ENCODE results near the gene LTB4R. TPM values are rescaled to one million over a fixed set of nuclear protein-coding genes. Genes with fewer than 3 reads are reported as not detected.
"Not testable (repeated sequence)": the region's sequence is repeated elsewhere in the genome, so short reads cannot be mapped to it uniquely, and the experiment has no call there.

The LTB4R gene
- polyA plus RNA-seq, 1 experiment: 0.98 TPM

- ChIA-PET CTCF (interaction anchor here (1.6 to 21.9 kb wide), 3 partner anchors 8 to 108 kb away, joined by 19 to 712 read pairs (median 38); partner anchors contain the start of genes CBLN3, CIDEB, KHNYN and LTB4R2), POLR2A (interaction anchor here (1.1 kb wide), 1 partner anchor 113 kb away, joined by 4 read pairs; no protein-coding TSS in a partner anchor)
- H3K9me3 ChIP-seq (ENCODE audit: control insufficient read depth, insufficient read depth, low read length): no peaks in the 10 kb centered on the region; the same call in 1 of the 2 replicates
- H3K27me3 ChIP-seq (ENCODE audit: control insufficient read depth, insufficient read depth, low read length): peaks cover 29% of the 10 kb centered on the region
- TF ChIP-seq CTCF (IDR thresholded peaks at IDR 0.05; ENCODE audit: low read depth, low read length): no peak
- no peak overlapping the region for H3K27ac ChIP-seq (ENCODE audit: low read depth, low read length)
- H3K4me3 ChIP-seq (ENCODE audit: low read depth, low read length): no peak overlapping the region
- DNase-seq (ENCODE audit: low read depth, low spot score): no peak
Measured at GRCh38 chr14:24325041-24325530, 13.8 kb downstream of the LTB4R start.

- TF ChIP-seq CTCF (IDR thresholded peaks at IDR 0.05; ENCODE audit: low read depth, low read length): no peak
- Histone ChIP-seq H3K4me3 (ENCODE audit: low read depth, low read length) (no peak overlapping the region), H3K9me3 (ENCODE audit: control insufficient read depth, insufficient read depth, low read length) (no peaks in the 10 kb centered on the region; the same call in 1 of the 2 replicates), H3K27me3 (ENCODE audit: control insufficient read depth, insufficient read depth, low read length) (peaks cover 29% of the 10 kb centered on the region), H3K27ac (ENCODE audit: low read depth, low read length) (no peak overlapping the region)
- ChIA-PET POLR2A (no interaction called here), CTCF (interaction anchor here (0.8 to 21.9 kb wide), 3 partner anchors 18 to 107 kb away, joined by 6 to 712 read pairs (median 29); partner anchors contain the start of genes CBLN3, CIDEB and KHNYN)
- no peak for DNase-seq (ENCODE audit: low read depth, low spot score)
Measured at GRCh38 chr14:24325963-24326362, 14.7 kb downstream of the LTB4R start.

GRCh38 chr14:24327303-24327702, 16.0 kb downstream of the LTB4R start:
- POLR2A ChIA-PET: interaction anchor here (0.9 kb wide), 1 partner anchor 39 kb away, joined by 6 read pairs; no protein-coding TSS in a partner anchor
- no peak for DNase-seq (ENCODE audit: low read depth, low spot score)

GRCh38 chr14:24327914-24328313, 16.6 kb downstream of the LTB4R start:
- peaks cover 31% of the 10 kb centered on the region for H3K27me3 ChIP-seq (ENCODE audit: control insufficient read depth, insufficient read depth, low read length)
- peak; percentile 36 for TF ChIP-seq CTCF (IDR thresholded peaks at IDR 0.05; ENCODE audit: low read depth, low read length)
- H3K27ac ChIP-seq (ENCODE audit: low read depth, low read length); POLR2A ChIA-PET; H3K9me3 ChIP-seq (ENCODE audit: control insufficient read depth, insufficient read depth, low read length); H3K4me3 ChIP-seq (ENCODE audit: low read depth, low read length); DNase-seq (ENCODE audit: low read depth, low spot score): not testable (repeated sequence)
- CTCF ChIA-PET: interaction anchor here (1.2 to 21.9 kb wide), 4 partner anchors 19 to 114 kb away, joined by 5 to 712 read pairs (median 18); partner anchors contain the start of genes CBLN3, CIDEB and KHNYN

More at GRCh38 chr14:24327303-24327702, 16.0 kb downstream of the LTB4R start:
- Histone ChIP-seq H3K27ac (ENCODE audit: low read depth, low read length) (no peak overlapping the region), H3K27me3 (ENCODE audit: control insufficient read depth, insufficient read depth, low read length) (peaks cover 28% of the 10 kb centered on the region), H3K4me3 (ENCODE audit: low read depth, low read length) (no peak overlapping the region), H3K9me3 (ENCODE audit: control insufficient read depth, insufficient read depth, low read length) (no peaks in the 10 kb centered on the region; the same call in 1 of the 2 replicates)
- TF ChIP-seq CTCF (IDR thresholded peaks at IDR 0.05; ENCODE audit: low read depth, low read length): no peak
- CTCF ChIA-PET: interaction anchor here (1.2 to 21.9 kb wide), 4 partner anchors 20 to 106 kb away, joined by 3 to 712 read pairs (median 18); partner anchors contain the start of genes CBLN3, CIDEB and KHNYN

- no peaks in the 10 kb centered on the region; the same call in 1 of the 2 replicates for H3K9me3 ChIP-seq (ENCODE audit: control insufficient read depth, insufficient read depth, low read length)
- H3K4me3 ChIP-seq (ENCODE audit: low read depth, low read length): no peak overlapping the region
- ChIA-PET POLR2A (interaction anchor here (0.6 kb wide), 2 partner anchors 26 to 101 kb away, joined by 4 read pairs; partner anchors contain the start of gene KHNYN), CTCF (interaction anchor here (0.8 to 21.9 kb wide), 5 partner anchors 22 to 112 kb away, joined by 4 to 712 read pairs (median 5); partner anchors contain the start of genes CBLN3, CIDEB and KHNYN)
- DNase-seq (ENCODE audit: low read depth, low spot score): no peak
- peaks cover 33% of the 10 kb centered on the region for H3K27me3 ChIP-seq (ENCODE audit: control insufficient read depth, insufficient read depth, low read length)
- H3K27ac ChIP-seq (ENCODE audit: low read depth, low read length): no peak overlapping the region
- TF ChIP-seq CTCF (IDR thresholded peaks at IDR 0.05; ENCODE audit: low read depth, low read length): no peak
Measured at GRCh38 chr14:24329073-24329663, 17.9 kb downstream of the LTB4R start.
